ENCODE measurements around the gene GRIK4.

GRIK4 gene

GRCh38 chr11:120974466-120974865 is 462.9 kb downstream of the GRIK4 start:
- H3K4me3 ChIP-seq (replicated peaks; ENCODE audit: insufficient read depth, low read length) = no peak overlapping the region
- DNase-seq (ENCODE audit: low read depth in 1 of 2, low spot score in 1 of 2) = no peak
- TF ChIP-seq GABPA (IDR thresholded peaks at IDR 0.05; ENCODE audit: low read depth) = no peak
- no peak for TF ChIP-seq REST (IDR thresholded peaks at IDR 0.05; ENCODE audit: insufficient replicate concordance, low read depth)
- no peak for TF ChIP-seq SPI1 (IDR thresholded peaks at IDR 0.05; ENCODE audit: borderline replicate concordance, low read depth)
- no peak for TF ChIP-seq POLR2AphosphoS5 (IDR thresholded peaks at IDR 0.05; ENCODE audit: low read depth)
- no peak for TF ChIP-seq CTCF (IDR thresholded peaks at IDR 0.05; ENCODE audit: insufficient read depth, low read length)
- H3K27me3 ChIP-seq (ENCODE audit: insufficient read depth, poor library complexity, severe bottlenecking) = peaks cover 6% of the 10 kb centered on the region
- H3K27ac ChIP-seq (replicated peaks) = no peak overlapping the region

- Histone ChIP-seq H3K27ac (replicated peaks) (no peak overlapping the region), H3K27me3 (ENCODE audit: insufficient read depth, poor library complexity, severe bottlenecking) (peaks cover 6% of the 10 kb centered on the region), H3K4me3 (replicated peaks; ENCODE audit: insufficient read depth, low read length) (no peak overlapping the region)
- DNase-seq (ENCODE audit: low read depth in 1 of 2, low spot score in 1 of 2) = no peak
- no peak for TF ChIP-seq GABPA (IDR thresholded peaks at IDR 0.05; ENCODE audit: low read depth)
- TF ChIP-seq CTCF (IDR thresholded peaks at IDR 0.05; ENCODE audit: insufficient read depth, low read length) = no peak
- TF ChIP-seq POLR2AphosphoS5 (IDR thresholded peaks at IDR 0.05; ENCODE audit: low read depth) = no peak
- TF ChIP-seq REST (IDR thresholded peaks at IDR 0.05; ENCODE audit: insufficient replicate concordance, low read depth) = no peak
- no peak for TF ChIP-seq SPI1 (IDR thresholded peaks at IDR 0.05; ENCODE audit: borderline replicate concordance, low read depth)
These were observed 463.4 kb downstream of the GRIK4 start for GRCh38 chr11:120974965-120975364.

GRCh38 chr11:120977266-120978137 is 466.0 kb downstream of the GRIK4 start:
- Histone ChIP-seq H3K27ac (replicated peaks) (no peak overlapping the region), H3K27me3 (ENCODE audit: insufficient read depth, poor library complexity, severe bottlenecking) (peaks cover 8% of the 10 kb centered on the region), H3K4me3 (replicated peaks; ENCODE audit: insufficient read depth, low read length) (no peak overlapping the region)
- no peak for DNase-seq (ENCODE audit: low read depth in 1 of 2, low spot score in 1 of 2)
- TF ChIP-seq SPI1 (IDR thresholded peaks at IDR 0.05; ENCODE audit: borderline replicate concordance, low read depth) (no peak), CTCF (IDR thresholded peaks at IDR 0.05; ENCODE audit: insufficient read depth, low read length) (no peak), REST (IDR thresholded peaks at IDR 0.05; ENCODE audit: insufficient replicate concordance, low read depth) (no peak), POLR2AphosphoS5 (IDR thresholded peaks at IDR 0.05; ENCODE audit: low read depth) (no peak), GABPA (IDR thresholded peaks at IDR 0.05; ENCODE audit: low read depth) (no peak)
